Activated T-helper 1 cell treated with anti-CD3 and anti-CD28 coated beads, Interleukin-12 subunit alpha, Interleukin-12 subunit beta, Interleukin-2, Interleukin-4 antibody, amounts not matched to agents 30 ng/mL and 10 ng/mL and 1 ng/mL, durations not matched to agents 14 hours and 24 hours and 36 hours (primary cell): ENCODE measurements around the gene FGGY. TPM values are rescaled to one million over a fixed set of nuclear protein-coding genes. Genes with fewer than 3 reads are reported as not detected.
A peak's percentile ranks its signal among the peaks of the same experiment; 100 is the strongest.
"Not testable (repeated sequence)": the region's sequence is repeated elsewhere in the genome, so short reads cannot be mapped to it uniquely, and the experiment has no call there.

Experiments
- DNase-seq: peaks from one replicate; pipeline ENCODE4 v3.0.0; 2021; ENCODE audit warnings: low spot score
- H3K27ac Mint-ChIP-seq: one replicate; pipeline ENCODE4 v1.8.0; 2021; ENCODE audit warnings: mild to moderate bottlenecking, mixed read lengths
- H3K27me3 Mint-ChIP-seq: one replicate; pipeline ENCODE4 v1.8.0; 2022; ENCODE audit warnings: mild to moderate bottlenecking, moderate library complexity, mixed read lengths; ENCODE audit not compliant: insufficient read depth
- H3K36me3 Mint-ChIP-seq: one replicate; pipeline ENCODE4 v1.8.0; 2021; ENCODE audit warnings: low read depth, mixed read lengths
- H3K4me1 Mint-ChIP-seq: one replicate; pipeline ENCODE4 v1.8.0; 2021; ENCODE audit warnings: low read depth, mixed read lengths
- H3K4me3 Mint-ChIP-seq: one replicate; pipeline ENCODE4 v1.8.0; 2021; ENCODE audit warnings: mild to moderate bottlenecking, moderate library complexity, mixed read lengths
- H3K9me3 Mint-ChIP-seq: one replicate; pipeline ENCODE4 v1.8.0; 2021; ENCODE audit warnings: mixed read lengths
- intact Hi-C: fragments of 100-400 bp; cut with micrococcal nuclease; formaldehyde crosslinking; loops from one replicate; pipeline ENCODE4 v1.15.1; 2024
- total RNA-seq: library from RNA; stranded (reverse); gene quantifications from 2 replicates; pipeline ENCODE4 v1.2.3, GENCODE V29; 2022

Gene FGGY
- total RNA-seq, 1 donor from 2014 or later, result 7.1 TPM

GRCh38 chr1:59486615-59487014, 189.7 kb downstream of the FGGY start:
- intact Hi-C loops, result no loop called here
- H3K36me3 Mint-ChIP-seq, result no peaks in the 10 kb centered on the region
- H3K4me3 Mint-ChIP-seq, result no peak overlapping the region
- peaks cover 3% of the 10 kb centered on the region for H3K27me3 Mint-ChIP-seq
- H3K27ac Mint-ChIP-seq, result no peak overlapping the region
- peaks cover 14% of the 10 kb centered on the region for H3K4me1 Mint-ChIP-seq
- no peak for DNase-seq
- peaks cover 3% of the 10 kb centered on the region for H3K9me3 Mint-ChIP-seq

DNA sequence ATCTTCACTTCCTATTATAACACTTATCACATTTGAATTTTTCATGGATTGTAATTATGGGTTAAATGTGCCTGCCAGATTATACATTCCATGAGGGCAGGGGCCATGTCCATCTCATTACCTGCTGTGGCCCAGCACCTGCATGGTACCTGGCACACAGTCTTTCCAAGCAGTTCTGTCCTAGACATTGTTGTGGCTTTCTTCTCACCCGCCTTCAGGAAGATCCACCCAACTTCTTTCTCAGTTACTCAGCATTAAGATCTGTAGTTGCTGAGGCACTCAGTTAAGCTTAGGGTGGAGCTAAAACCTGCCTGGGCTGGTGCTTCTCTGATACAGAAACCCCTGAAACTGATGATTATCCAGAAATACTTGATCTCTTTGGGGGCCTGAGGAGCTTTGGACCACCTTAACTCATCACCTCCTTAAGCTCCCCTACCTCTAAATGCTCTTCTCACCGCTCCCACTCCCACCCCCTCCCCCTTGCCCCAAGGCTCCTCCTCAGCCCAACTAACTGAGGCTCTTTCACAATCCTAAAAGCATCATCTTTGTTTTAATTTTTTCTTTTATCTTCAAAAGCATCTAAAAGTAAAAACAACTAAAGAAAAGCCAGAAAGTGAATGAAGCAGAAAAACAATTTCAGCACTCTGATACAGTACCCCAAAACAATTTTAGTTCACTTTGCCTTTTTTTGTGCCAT, 190.6 kb downstream of the FGGY start:
- no peak for DNase-seq
- Mint-ChIP-seq H3K4me3 (no peak overlapping the region), H3K27me3 (peaks cover 3% of the 10 kb centered on the region), H3K9me3 (peaks cover 10% of the 10 kb centered on the region), H3K36me3 (no peaks in the 10 kb centered on the region), H3K27ac (no peak overlapping the region), H3K4me1 (peaks cover 14% of the 10 kb centered on the region)
- intact Hi-C loops, result no loop called here

GRCh38 chr1:59492500-59492899, 195.6 kb downstream of the FGGY start:
- no peak for DNase-seq
- peaks cover 14% of the 10 kb centered on the region for H3K9me3 Mint-ChIP-seq
- no peaks in the 10 kb centered on the region for H3K36me3 Mint-ChIP-seq
- H3K27ac Mint-ChIP-seq, result no peak overlapping the region
- H3K4me1 Mint-ChIP-seq, result peaks cover 12% of the 10 kb centered on the region
- H3K4me3 Mint-ChIP-seq, result no peak overlapping the region
- H3K27me3 Mint-ChIP-seq, result peaks cover 3% of the 10 kb centered on the region
- intact Hi-C loops, result no loop called here

GRCh38 chr1:59494145-59494833, 197.4 kb downstream of the FGGY start:
- Mint-ChIP-seq H3K36me3 (no peaks in the 10 kb centered on the region), H3K9me3 (peaks cover 14% of the 10 kb centered on the region), H3K27ac (peak overlapping the region; percentile 86), H3K27me3 (peaks cover 3% of the 10 kb centered on the region), H3K4me3 (no peak overlapping the region), H3K4me1 (peaks cover 15% of the 10 kb centered on the region)
- DNase-seq, result no peak
- intact Hi-C loops, result loop anchor here (1.0 kb wide), 3 partner anchors 17 to 62 kb away; no protein-coding TSS in a partner anchor

GRCh38 chr1:59496156-59496555, 199.3 kb downstream of the FGGY start:
- H3K4me1 Mint-ChIP-seq, result peaks cover 21% of the 10 kb centered on the region
- intact Hi-C loops, DNase-seq, H3K27ac Mint-ChIP-seq, H3K27me3 Mint-ChIP-seq, H3K4me3 Mint-ChIP-seq, H3K36me3 Mint-ChIP-seq: not testable (repeated sequence)
- H3K9me3 Mint-ChIP-seq, result peaks cover 14% of the 10 kb centered on the region

DNA sequence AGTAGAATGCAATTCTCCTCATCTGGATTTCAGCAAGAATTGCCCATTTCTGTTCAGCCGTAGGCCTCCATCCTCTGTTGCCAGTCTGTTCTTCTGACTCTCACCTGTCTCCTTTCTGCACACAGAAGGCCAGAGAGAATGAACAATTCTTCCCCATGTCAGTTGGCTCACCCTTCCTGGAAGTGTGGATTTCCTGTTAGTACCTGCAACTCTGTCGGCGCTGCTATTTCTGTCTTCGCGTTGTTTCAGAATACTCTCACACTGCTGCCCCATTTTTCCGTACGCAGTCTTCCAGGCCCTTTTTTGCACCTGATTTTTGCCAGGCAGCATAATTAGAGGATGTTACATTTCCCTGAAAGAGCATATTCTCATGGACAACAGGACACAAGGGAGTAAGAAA, 200.7 kb downstream of the FGGY start:
- intact Hi-C loops, result no loop called here
- H3K9me3 Mint-ChIP-seq, result peaks cover 4% of the 10 kb centered on the region
- no peaks in the 10 kb centered on the region for H3K36me3 Mint-ChIP-seq
- no peak overlapping the region for H3K4me3 Mint-ChIP-seq
- DNase-seq, result no peak
- no peaks in the 10 kb centered on the region for H3K27me3 Mint-ChIP-seq
- H3K27ac Mint-ChIP-seq, result no peak overlapping the region
- peaks cover 21% of the 10 kb centered on the region for H3K4me1 Mint-ChIP-seq

- Mint-ChIP-seq H3K27me3 (no peaks in the 10 kb centered on the region), H3K36me3 (no peaks in the 10 kb centered on the region), H3K27ac (no peak overlapping the region), H3K9me3 (peaks cover 4% of the 10 kb centered on the region), H3K4me3 (no peak overlapping the region), H3K4me1 (peaks cover 21% of the 10 kb centered on the region)
- intact Hi-C loops, result no loop called here
- DNase-seq, result no peak
Observed at GRCh38 chr1:59498640-59499039, 201.7 kb downstream of the FGGY start.

DNA sequence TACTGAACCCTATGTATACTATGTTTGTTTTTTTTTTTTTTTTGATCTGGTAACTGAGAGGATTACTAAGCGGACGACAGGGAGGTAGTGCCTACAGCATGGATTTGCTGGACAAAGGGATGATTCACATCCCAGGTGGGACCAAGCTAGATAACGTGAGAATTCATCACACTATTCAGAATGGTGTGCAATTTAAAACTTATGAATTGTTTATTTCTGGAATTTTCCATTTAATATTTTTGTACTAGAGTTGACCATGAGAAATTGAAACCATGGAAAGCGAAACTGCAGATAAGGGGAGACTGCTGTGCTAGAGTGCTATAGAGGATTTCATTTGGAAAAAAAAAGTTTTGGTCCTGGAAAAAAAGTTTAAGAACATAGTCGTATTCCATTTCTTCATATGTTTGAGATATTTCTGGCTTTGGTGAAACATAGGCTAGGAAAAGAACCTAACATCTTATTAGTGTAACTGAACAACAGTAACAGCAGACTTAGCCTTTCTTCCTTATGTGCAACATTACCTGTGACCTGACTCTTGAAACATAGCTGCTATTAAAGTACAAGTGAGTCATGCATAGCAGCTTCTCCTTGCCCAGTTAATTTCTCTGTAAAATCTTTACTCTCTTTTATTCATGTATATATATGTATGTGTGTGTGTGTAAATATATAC, 202.5 kb downstream of the FGGY start:
- no peak for DNase-seq
- Mint-ChIP-seq H3K36me3 (no peaks in the 10 kb centered on the region), H3K27me3 (no peaks in the 10 kb centered on the region), H3K9me3 (peaks cover 4% of the 10 kb centered on the region), H3K27ac (no peak overlapping the region), H3K4me3 (no peak overlapping the region), H3K4me1 (peaks cover 15% of the 10 kb centered on the region)
- intact Hi-C loops, result no loop called here

DNA sequence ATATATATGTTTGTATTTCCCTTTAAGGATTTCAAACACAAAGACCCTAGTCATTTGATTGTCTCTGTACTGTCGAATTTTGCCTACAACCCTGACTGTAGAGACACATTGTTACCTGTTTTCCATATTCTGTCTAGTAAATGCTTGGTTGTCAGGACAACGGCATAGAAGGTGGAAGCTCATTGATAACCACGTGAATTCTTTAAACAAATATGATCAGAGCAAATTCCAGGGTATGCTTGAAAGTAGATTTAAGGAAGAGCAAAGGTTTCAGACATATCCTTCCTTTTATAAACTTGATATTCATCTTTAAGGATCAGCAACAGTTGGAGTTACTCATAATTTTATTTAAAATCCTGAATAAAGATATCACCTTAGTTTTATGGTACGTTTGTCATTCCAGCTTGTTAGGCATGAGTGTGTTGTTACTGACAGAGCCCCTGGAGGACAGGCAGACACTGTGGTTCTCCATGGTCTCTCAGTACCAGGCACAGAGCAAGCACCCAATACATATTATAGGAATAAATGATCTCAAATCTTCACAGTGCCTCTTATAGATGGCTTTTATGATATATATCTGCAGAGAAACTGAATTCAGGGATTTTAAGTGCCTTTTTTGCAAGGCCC, 203.2 kb downstream of the FGGY start:
- Mint-ChIP-seq H3K27me3 (no peaks in the 10 kb centered on the region), H3K27ac (no peak overlapping the region), H3K4me3 (no peak overlapping the region), H3K9me3 (peaks cover 7% of the 10 kb centered on the region), H3K36me3 (no peaks in the 10 kb centered on the region), H3K4me1 (peaks cover 14% of the 10 kb centered on the region)
- intact Hi-C loops, result no loop called here
- no peak for DNase-seq

- H3K4me3 Mint-ChIP-seq, result no peak overlapping the region
- no peak overlapping the region for H3K27ac Mint-ChIP-seq
- peaks cover 14% of the 10 kb centered on the region for H3K4me1 Mint-ChIP-seq
- intact Hi-C loops, result no loop called here
- H3K27me3 Mint-ChIP-seq, result no peaks in the 10 kb centered on the region
- DNase-seq, result no peak
- no peaks in the 10 kb centered on the region for H3K36me3 Mint-ChIP-seq
- H3K9me3 Mint-ChIP-seq, result peaks cover 6% of the 10 kb centered on the region
Observed at GRCh38 chr1:59500950-59501742, 204.3 kb downstream of the FGGY start.

GRCh38 chr1:59502009-59502691, 205.3 kb downstream of the FGGY start:
- intact Hi-C loops, result no loop called here

GRCh38 chr1:59504276-59504675, 207.4 kb downstream of the FGGY start:
- H3K9me3 Mint-ChIP-seq, result peaks cover 3% of the 10 kb centered on the region
- intact Hi-C loops, result no loop called here
- H3K27ac Mint-ChIP-seq, result no peak overlapping the region
- DNase-seq, result no peak
- no peaks in the 10 kb centered on the region for H3K27me3 Mint-ChIP-seq
- H3K36me3 Mint-ChIP-seq, result no peaks in the 10 kb centered on the region
- peaks cover 6% of the 10 kb centered on the region for H3K4me1 Mint-ChIP-seq
- H3K4me3 Mint-ChIP-seq, result no peak overlapping the region

More at GRCh38 chr1:59502009-59502691, 205.3 kb downstream of the FGGY start:
- H3K36me3 Mint-ChIP-seq, result no peaks in the 10 kb centered on the region
- H3K4me1 Mint-ChIP-seq, result peaks cover 14% of the 10 kb centered on the region
- no peak overlapping the region for H3K4me3 Mint-ChIP-seq
- DNase-seq, result no peak
- H3K27ac Mint-ChIP-seq, result no peak overlapping the region
- no peaks in the 10 kb centered on the region for H3K27me3 Mint-ChIP-seq
- H3K9me3 Mint-ChIP-seq, result peaks cover 3% of the 10 kb centered on the region
